Purkinje cell (primary cell): Measurements from ENCODE around the gene IFRD2. TPM values are rescaled to one million over a fixed set of nuclear protein-coding genes. Genes with fewer than 3 reads are reported as not detected.

Source experiments
- polyA plus RNA-seq: library from polyadenylated mRNA; unstranded; fragments of >200 nt; fragmentation: Nextera tagmentation; gene quantifications from 2 replicates; pipeline ENCODE4 v1.2.1, GENCODE V29; 2014

Gene IFRD2
- 2.5 and 6.0 TPM in 2 replicates for polyA plus RNA-seq

GRCh38 chr3:50292159-50293078, at the start of gene IFRD2:
Gene IFRD2 (minus strand): TSS chr3:50292429. CDS start chr3:50292274, 155 bp downstream.

GRCh38 chr3:50340448-50341329, 48.5 kb upstream of the IFRD2 start, which contains the start of gene RASSF1:
Gene RASSF1 (minus strand): TSS chr3:50340836. CDS start chr3:50340805, 31 bp downstream.

GRCh38 chr3:50327943-50328691, 35.9 kb upstream of the IFRD2 start, which contains the start of gene TUSC2:
Gene TUSC2 (minus strand): TSS chr3:50328223. CDS start chr3:50328099, 124 bp downstream.

GRCh38 chr3:50322386-50323091, 30.3 kb upstream of the IFRD2 start, which contains the start of gene HYAL2:
Gene HYAL2 (minus strand): TSS chr3:50322745. CDS start chr3:50320489, 2,256 bp downstream.

GRCh38 chr3:50303013-50303815, 11.0 kb upstream of the IFRD2 start, which contains the start of gene HYAL1:
Gene HYAL1 (minus strand): TSS chr3:50303574. CDS start chr3:50302956, 618 bp downstream.

GRCh38 chr3:50298836-50299637, 6.8 kb upstream of the IFRD2 start, which contains the start of the genes HYAL3 and NAA80:
Gene HYAL3 (minus strand): TSS chr3:50299405. CDS start chr3:50295602, 3,803 bp downstream.
Gene NAA80 (minus strand): TSS chr3:50299405. CDS start chr3:50297463, 1,942 bp downstream.

GRCh38 chr3:50278880-50279224, 13.4 kb downstream of the IFRD2 start, which contains the start of gene LSMEM2:
Gene LSMEM2 (plus strand): TSS chr3:50279087. CDS start chr3:50279114, 27 bp downstream.

GRCh38 chr3:50268703-50269451, 23.4 kb downstream of the IFRD2 start, which contains the start of gene SEMA3B:
Gene SEMA3B (plus strand): TSS chr3:50269147. CDS start chr3:50269241, 94 bp downstream.

Other genes with a start within 250 kb of the IFRD2 start
- gene RBM5, start 203.5 kb downstream of the IFRD2 start, polyA plus RNA-seq, result 27.7 and 31.1 TPM in 2 replicates
- 0.10 TPM in 1 of 2 replicates, not detected in the other for gene SEMA3F, start 137.1 kb downstream of the IFRD2 start, polyA plus RNA-seq
- not detected in 2 replicates for gene GNAT1, start 100.8 kb downstream of the IFRD2 start, polyA plus RNA-seq
- 0.16 and 4.2 TPM in 2 replicates for gene SLC38A3, start 87.2 kb downstream of the IFRD2 start, polyA plus RNA-seq
- gene GNAI2, start 56.2 kb downstream of the IFRD2 start, polyA plus RNA-seq, result 4.9 and 5.0 TPM in 2 replicates
- gene SEMA3B, start 23.3 kb downstream of the IFRD2 start, polyA plus RNA-seq, result 0.27 and 0.28 TPM in 2 replicates
- gene LSMEM2, start 13.3 kb downstream of the IFRD2 start, polyA plus RNA-seq, result not detected in 2 replicates
- gene HYAL3, start 7.0 kb upstream of the IFRD2 start, polyA plus RNA-seq, result 3.8 TPM in 1 of 2 replicates, not detected in the other
- 0.76 and 4.6 TPM in 2 replicates for gene NAA80, start 7.0 kb upstream of the IFRD2 start, polyA plus RNA-seq
- 0.83 TPM in 1 of 2 replicates, not detected in the other for gene HYAL1, start 11.1 kb upstream of the IFRD2 start, polyA plus RNA-seq
- gene HYAL2, start 30.3 kb upstream of the IFRD2 start, polyA plus RNA-seq, result 1.8 and 4.4 TPM in 2 replicates
- 26.1 and 26.6 TPM in 2 replicates for gene TUSC2, start 35.8 kb upstream of the IFRD2 start, polyA plus RNA-seq
- gene RASSF1, start 48.4 kb upstream of the IFRD2 start, polyA plus RNA-seq, result 2.4 and 3.2 TPM in 2 replicates
- gene ZMYND10, start 53.3 kb upstream of the IFRD2 start, polyA plus RNA-seq, result not detected in 2 replicates
- 47.8 and 60.9 TPM in 2 replicates for gene NPRL2, start 58.3 kb upstream of the IFRD2 start, polyA plus RNA-seq
- gene CYB561D2, start 58.4 kb upstream of the IFRD2 start, polyA plus RNA-seq, result 7.5 and 22.2 TPM in 2 replicates
- 19.6 and 24.4 TPM in 2 replicates for gene TMEM115, start 67.1 kb upstream of the IFRD2 start, polyA plus RNA-seq
- 39.3 and 63.3 TPM in 2 replicates for gene CACNA2D2, start 211.2 kb upstream of the IFRD2 start, polyA plus RNA-seq